GM18507 (cell line): ENCODE data around the gene KRT73.

ENCODE experiments used
- DNase-seq: peaks from one replicate; pipeline ENCODE4 v3.0.0; 2011; ENCODE audit warnings: low read depth; ENCODE audit not compliant: insufficient read length; ENCODE audit errors: extremely low spot score
- FAIRE-seq: peaks from 2 replicates; lab custom pipeline; 2011; peaks lifted over from hg19 to GRCh38; lab: Jason Lieb, UNC

KRT73 gene

GRCh38 chr12:52580496-52580895, 37.9 kb downstream of the KRT73 start:
- FAIRE-seq (no peak), DNase-seq (no peak)

- no peak for DNase-seq
- FAIRE-seq, result no peak
These were observed 38.6 kb downstream of the KRT73 start for GRCh38 chr12:52579468-52580465.

- DNase-seq (no peak), FAIRE-seq (no peak)
These were observed 39.9 kb downstream of the KRT73 start for GRCh38 chr12:52578469-52578868.

- no peak for DNase-seq
- no peak for FAIRE-seq
These were observed 41.0 kb downstream of the KRT73 start for GRCh38 chr12:52577316-52577715.

GRCh38 chr12:52575948-52576347, 42.4 kb downstream of the KRT73 start:
- no peak for DNase-seq
- no peak for FAIRE-seq

GRCh38 chr12:52575256-52575655, 43.1 kb downstream of the KRT73 start:
- FAIRE-seq (no peak), DNase-seq (no peak)

- DNase-seq (no peak), FAIRE-seq (no peak)
These were observed 44.6 kb downstream of the KRT73 start, which contains the start of gene KRT74 for GRCh38 chr12:52573743-52574142. Gene KRT74, minus strand, starts transcription at chr12:52573843. Its CDS starts 66 bp downstream, at chr12:52573777.

GRCh38 chr12:52573306-52573705, 45.1 kb downstream of the KRT73 start:
- no peak for FAIRE-seq
- DNase-seq, result no peak

GRCh38 chr12:52570511-52570910, 47.8 kb downstream of the KRT73 start:
- FAIRE-seq (no peak), DNase-seq (no peak)

- FAIRE-seq, result no peak
- no peak for DNase-seq
These were observed 50.2 kb downstream of the KRT73 start for GRCh38 chr12:52568111-52568510.

GRCh38 chr12:52566847-52567291, 51.5 kb downstream of the KRT73 start:
- no peak for DNase-seq
- no peak for FAIRE-seq

GRCh38 chr12:52564582-52564981, 53.8 kb downstream of the KRT73 start:
- FAIRE-seq (no peak), DNase-seq (no peak)

- no peak for FAIRE-seq
- no peak for DNase-seq
These were observed 56.4 kb downstream of the KRT73 start for GRCh38 chr12:52561880-52562449.

- FAIRE-seq (no peak), DNase-seq (no peak)
These were observed 58.4 kb downstream of the KRT73 start for GRCh38 chr12:52559979-52560378.

- no peak for DNase-seq
- no peak for FAIRE-seq
These were observed 59.4 kb downstream of the KRT73 start for GRCh38 chr12:52558781-52559445.
